NCI-H1694 treated with DMSO at 0.1 percent for 48 hours (cell line): ENCODE measurements around the gene PRXL2A.

Source experiments
- DNase-seq: peaks from one replicate; lab custom pipeline; 2025; lab: John Stamatoyannopoulos, UW

Gene PRXL2A

DNA sequence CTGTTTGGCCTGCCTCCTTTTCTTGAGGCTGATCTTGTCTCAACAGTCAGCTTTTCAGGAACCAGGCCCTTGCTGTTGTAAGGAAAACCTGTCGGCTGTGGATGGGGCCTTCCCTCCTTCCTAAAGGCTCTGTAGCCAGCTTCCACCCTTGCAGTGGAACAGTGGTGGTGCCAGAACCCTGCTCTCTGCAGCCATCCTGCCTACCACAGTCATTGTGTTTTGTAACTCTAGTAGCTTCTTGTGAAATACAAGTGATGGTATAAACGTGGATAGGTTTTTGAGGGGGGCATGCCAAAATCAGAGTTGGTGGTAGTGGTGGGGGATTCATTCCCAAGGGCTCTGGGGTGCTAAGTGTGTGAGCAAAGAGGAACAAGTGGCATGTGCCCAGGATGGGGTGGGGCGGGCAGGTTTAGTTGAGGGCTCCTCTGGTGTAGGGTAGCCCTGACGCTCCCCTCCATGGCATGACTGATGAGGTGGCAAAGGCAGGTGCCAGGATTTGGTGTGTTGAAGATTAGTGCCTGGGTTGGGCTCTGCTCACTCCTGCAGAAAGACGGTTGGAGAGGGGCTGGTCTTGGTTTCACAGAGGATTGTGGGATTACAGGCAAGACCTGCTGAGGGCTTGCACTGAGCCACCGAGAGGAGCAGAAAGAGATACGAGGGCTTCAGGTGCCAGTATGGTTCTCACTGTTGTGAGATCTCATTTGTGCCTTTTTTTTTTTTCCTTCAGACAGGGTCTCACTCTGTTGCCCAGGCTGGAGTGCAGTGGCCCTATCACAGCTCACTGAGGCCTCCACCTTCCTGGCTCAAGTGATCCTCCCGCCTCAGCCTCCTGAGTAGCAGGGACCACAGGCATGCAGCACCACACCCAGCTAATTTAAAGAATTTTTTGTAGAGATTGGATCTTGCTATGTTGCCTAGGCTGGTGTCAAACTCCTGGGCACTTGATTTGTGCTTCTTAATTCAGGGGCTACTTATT is 53.1 kb downstream of the PRXL2A start:
- DNase-seq, result no peak

DNA sequence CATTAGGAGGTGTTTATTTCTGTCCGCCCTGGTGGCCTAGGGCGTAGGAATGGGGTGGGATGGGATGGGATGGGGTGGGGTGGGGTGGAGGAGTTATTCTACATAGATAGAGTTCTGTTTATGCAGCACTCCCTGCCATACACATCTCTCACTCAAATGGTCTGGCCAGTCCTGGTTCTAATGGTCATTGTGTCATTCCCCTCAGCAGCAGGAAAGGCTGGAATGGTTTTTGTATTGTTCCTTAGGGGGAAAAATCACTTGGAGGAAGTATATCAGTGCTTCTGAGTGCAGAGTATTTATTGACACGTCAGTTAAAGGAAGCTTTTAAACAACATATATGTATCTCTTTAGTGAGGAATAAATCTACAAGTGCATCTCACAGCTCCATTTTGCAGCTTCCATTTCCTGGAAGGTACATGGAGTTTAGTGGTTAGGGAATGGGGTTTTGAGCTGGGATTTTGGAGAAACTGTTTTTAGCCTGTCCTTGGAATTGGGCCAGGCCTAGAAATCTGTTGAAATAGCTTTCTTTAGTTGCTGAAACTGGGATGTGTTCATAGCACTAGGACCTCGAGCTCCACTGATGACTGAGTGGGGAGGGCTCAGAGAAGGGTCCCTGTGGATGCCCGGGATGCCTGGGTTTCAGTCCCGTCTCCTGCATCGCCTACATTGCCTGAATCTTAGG is 54.1 kb downstream of the PRXL2A start:
- DNase-seq, result peak; percentile 43

DNA sequence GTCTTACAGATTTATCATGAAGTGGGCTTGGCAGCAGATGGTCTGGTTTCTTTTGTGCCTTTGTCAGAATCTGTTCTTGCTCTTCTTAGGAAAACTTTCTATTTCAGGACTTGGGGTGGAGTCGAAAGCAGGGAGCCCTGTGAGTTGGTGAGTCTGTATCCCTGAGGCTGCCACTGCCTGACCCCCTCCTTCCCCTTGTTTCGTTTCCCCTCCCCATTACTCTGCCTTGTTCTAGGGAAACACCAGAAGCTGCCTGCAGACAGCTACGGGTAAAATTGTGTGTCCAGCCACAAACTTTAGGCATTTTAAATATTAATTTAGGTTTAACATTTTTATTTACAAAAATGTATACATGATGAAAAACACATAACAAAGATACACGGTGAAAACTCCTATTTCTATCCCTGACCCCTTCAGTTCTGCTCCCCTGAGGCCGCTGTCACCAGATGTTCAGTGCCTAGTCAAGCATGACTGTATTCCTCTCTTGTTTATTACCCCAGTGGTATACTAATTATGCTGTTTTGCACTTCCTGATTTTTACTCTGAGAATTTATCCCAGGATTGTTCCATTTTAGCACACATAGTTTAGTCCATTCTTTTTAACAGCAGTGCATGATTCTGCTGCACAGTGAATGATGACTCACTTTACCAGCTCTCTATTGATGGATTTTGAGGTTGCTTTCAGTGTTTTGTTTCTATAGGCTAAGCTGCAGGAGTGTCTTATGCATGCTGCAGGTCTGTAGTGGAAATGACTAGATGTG is 54.8 kb downstream of the PRXL2A start:
- peak; percentile 85 for DNase-seq

DNA sequence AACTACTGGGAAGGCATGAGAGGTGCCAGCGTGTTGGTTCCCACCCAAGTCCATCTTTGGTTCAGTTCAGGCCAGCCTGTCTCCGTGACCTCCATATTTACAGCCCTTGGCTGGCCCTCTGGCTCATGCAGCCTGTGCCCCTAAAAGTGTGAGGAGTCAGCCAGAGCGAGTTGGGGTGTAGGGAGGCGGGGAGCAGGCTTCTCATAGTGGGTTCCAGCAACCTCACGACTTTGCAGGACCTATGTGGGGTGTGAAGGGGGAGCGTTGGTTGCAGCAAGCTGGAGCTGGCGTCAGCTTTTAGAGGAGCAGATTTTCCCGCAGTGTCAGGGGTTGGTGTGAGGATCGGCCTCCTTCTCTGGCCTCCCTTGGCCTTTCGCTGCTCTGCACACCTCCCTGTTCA is 55.5 kb downstream of the PRXL2A start:
- DNase-seq, result no peak

DNA sequence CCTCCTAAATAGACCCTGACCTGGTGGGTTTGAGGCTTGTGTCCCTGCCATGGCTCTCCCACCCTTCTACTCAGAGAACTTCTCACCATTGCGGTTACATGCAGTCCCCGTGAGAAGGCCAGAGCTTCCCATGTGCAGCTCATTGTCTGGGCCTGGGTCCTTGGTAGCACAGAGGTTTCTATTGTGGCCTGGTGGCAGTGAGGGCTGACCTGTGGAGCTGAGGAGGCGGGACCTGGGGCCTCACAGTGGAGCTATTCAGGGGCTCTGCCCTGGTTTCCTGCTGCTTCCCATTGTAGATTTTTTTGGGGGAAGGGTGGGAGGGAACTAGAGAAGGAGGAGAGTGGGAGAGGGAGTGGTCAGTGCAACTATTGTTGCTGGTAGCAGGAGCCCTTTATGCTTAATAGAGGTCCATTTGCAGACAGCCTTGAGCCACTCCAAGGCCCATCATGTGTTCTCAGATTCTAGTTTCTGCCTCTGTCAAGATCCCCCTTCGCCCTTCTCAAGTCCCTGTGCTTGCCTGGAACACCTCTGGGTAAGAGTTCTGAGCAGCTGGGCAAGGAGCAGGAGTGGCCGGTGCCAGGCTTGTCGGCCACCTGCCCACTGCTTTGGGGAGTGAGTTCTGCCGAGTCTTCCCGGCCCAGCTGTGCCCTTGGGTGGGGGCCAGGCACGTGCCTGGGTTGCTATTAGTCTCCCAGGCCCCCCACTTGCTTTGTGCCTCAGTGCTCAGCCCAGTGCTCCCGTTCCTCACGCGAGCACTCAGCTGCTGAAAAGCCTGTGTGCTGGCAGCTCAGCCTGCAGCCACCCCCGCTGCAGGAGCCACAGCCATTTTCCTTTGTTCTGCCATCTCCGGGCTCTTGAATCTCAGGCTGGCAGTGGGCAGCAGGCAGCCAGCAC is 56.5 kb downstream of the PRXL2A start:
- peak; percentile 21 for DNase-seq

DNA sequence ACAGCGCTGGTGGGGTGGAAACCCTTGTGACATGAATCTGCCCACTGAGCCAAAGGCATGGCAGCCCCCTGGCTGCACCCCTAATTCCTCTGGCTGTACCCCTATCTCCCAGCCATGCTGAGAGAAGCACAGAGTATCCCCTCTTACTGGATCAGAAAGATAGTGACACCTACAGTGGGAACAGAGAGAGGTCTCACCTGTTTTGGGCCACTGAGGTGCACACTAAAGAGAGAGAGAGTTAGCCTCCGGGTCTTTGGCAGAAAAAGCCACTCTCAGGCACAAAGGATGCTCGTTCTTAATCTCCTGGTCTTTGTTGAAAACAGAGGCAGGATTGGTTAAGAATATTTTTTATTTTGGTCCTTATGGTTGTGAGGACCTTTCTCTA is 57.1 kb downstream of the PRXL2A start:
- no peak for DNase-seq

DNA sequence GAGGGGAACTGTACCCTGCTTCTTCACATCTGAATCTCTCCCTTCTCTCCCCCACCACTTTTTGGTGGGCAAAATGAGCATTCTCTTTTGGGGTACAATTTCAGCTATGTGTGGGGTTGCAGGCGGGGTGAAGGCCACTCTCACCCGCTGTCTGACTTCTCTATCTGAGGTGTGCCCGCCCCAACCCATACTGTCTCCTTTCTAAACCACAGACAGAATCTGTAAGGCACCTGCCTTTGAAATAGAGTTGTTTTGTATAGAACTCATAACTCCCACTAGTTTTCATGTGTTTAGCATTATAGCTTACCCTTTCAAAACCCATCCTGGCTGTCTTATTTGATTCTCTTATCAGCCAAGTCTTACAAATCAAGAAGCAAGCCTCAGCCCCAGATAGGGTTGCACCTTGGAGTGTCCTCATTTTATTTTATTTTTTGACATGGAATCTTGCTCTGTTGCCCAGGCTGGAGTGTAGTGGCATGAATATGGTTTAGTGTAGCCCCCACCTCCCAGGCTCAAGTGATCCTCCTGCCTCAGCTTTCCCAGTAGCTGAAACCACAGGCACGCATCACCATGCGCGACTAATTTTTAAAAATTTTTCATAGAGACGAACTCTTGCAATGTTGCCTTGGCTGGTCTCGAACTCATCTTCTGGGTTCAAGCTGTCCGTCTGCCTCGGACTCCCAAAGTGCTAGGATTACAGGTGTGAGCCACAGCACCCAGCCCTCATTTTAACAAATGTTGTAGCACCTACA is 57.7 kb downstream of the PRXL2A start:
- DNase-seq, result no peak

DNA sequence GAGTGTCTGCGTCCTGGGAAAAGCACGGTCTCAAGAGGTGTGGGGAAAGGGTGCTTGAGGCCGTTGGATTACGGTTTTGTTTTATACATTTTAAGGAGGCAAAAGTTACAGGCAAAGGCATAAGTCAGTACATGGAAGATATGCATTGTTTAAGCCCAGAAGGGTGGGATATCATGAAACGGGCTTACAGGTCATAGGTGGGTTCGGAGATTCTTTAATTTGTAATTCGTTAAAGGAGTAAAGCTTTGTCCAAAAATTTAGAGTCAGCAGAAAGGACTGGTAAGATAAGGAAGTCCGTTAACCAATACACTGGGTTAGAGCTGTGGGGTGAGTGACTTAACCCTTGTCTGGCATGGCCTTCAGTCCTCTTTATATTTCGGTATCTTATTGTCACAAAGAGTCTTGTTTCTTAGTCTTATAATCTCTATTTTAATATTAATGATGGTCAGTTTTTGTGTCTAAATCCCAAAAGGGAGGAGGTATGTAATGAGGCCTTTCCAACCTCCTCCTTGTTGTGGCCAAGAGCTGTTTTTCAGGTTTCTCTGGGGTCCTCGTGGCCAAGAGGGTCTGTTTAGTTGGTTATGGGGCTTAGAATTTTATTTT is 58.5 kb downstream of the PRXL2A start:
- DNase-seq, result no peak

DNA sequence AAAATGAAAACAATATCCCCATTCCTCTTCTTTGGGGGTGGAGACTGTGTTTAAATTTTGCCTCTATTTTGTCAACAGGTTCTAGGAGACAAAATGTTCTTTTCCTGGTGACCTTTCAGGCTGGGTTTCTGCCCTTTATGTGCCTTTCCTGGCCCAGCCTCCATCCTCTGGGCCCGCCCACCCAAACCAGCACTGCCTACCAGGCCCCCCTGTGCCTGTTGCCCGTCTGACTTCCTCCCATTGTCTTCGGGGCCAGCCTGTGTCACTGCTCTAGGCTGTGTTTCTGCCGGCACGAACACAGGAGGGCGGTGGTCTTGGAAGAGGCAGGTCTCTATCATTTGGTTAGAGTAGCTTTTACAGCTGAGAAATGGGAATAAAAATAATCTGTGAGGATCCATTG is 59.7 kb downstream of the PRXL2A start:
- no peak for DNase-seq

DNA sequence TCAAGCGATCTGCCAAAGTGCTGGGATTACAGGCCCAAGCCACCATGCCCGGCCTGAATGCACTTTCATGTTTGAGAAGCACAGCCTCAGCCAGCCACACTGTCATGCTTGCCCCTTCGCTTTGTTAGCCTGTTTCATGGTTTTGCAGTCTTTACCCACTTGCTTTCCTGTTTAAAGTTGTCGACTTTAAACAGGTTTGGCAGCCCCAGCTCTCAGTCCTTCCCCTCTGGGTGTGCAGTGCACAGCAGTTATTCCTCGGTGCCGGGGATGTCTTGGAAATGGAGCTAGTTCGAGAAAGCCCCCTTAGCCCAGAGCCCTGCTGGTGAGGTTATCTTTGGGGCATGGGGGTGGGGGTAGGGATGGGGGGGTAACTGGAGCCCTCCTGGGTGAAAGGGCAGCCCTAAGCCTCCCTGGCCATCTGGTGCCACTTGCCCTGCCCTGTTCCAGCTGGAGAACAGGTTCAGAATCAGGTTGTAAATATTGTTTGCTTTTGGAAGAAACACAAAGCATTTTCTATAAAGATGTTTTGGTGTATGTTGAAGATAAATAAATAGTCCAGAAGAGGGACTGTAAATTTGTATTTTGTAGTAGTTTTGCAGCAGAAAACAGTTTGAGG is 60.6 kb downstream of the PRXL2A start:
- DNase-seq, result no peak

DNA sequence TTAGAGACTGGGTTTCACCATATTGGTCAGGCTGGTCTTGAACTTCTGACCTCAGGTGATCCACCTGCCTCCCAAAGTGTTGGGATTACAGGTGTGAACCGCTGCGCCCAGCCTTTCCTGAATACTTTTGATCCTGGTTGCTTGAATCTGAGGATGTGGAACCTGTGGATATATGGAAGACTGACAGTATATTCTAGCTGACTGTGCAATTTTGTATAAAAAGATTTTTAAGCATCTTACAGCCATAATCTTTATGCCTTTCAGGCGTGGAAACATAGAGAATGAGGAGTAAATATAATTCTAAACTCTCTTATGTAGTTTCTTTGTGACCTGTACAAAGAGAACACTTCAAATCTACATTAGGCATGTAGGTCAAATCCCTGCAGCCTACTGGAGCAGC is 61.9 kb downstream of the PRXL2A start:
- DNase-seq, result no peak

DNA sequence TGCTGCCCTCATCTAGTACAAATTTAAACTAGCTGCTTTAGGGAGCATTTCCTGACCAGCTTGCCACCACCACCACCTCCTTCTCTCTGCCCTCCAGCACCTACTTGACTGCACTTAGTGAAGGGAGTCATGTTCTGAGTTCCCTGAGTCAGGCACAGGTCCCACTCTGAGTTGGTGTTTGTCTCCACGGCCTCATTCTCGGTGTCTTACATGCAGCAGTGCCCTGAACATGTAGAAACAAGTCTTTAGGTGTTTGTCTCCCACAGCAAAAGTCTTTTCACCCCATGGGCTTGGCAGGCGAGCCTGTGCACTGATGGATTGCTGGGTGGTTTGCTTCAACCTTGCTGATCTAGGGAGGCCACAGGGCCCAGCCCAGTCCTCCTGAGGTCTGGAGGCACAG is 62.6 kb downstream of the PRXL2A start:
- DNase-seq, result no peak

DNA sequence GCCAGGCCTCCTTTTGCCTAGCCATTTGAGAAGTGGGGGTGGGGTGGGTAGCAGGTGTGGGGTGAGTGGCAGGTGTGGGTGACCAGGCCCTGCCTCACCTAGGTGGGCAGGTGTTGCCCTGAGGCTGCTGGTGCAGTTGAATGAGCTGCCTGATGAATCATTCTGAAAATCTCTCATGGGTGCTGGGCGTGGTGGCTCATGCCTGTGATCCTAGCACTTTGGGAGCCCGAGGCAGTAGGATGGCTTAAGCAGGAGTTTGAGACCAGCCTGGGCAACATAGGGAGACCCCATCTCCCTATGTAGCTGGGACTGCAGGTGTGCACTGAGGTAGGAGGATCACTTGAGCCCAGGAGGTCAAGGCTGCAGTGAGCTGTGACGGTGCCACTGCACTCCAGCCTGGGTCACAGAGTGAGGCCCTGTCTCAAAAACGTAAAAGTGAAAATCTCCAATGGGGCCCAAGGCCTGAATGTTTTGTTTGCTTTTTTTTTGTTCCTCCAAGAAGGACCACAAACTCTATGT is 63.4 kb downstream of the PRXL2A start:
- DNase-seq, result no peak

DNA sequence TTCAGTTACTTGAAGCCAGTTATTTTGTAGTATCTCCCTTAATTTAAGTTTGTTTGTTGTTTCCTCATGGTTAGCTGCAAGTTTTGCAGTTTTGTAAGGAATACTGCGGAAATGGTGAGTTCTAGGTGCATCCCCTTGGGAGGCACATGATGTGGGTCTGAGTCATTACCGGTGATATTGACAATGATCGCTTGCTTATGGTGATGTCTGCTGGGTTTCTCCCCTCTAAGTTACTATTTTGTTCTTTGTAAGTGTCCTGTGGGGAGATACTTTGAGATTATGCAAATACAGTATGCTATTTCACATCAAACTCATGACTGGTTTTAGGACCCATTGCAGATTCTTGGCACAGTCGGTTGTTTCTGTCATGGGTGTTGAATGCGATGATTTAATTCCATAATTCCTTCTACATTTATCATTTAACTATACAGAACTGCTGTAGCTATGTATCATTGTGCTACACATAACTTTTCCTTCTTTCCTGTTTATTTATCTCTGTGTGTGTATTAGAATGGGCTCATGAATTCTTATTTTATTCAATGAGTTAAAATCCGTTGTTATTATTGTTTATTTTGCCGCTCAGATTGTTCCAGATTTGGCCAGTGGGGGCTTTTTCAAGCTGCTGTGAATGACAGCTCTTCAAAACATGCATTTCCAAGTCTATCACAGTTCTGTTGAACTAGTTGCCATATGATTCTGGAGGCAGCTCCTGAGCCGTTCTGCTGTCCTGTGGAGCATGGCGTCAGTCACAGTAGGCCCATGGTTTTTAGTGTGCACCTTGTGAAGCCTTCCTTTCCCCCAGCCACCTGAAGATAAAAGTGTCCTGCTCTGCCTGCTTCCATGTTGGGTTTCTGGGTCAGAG is 64.1 kb downstream of the PRXL2A start:
- no peak for DNase-seq

DNA sequence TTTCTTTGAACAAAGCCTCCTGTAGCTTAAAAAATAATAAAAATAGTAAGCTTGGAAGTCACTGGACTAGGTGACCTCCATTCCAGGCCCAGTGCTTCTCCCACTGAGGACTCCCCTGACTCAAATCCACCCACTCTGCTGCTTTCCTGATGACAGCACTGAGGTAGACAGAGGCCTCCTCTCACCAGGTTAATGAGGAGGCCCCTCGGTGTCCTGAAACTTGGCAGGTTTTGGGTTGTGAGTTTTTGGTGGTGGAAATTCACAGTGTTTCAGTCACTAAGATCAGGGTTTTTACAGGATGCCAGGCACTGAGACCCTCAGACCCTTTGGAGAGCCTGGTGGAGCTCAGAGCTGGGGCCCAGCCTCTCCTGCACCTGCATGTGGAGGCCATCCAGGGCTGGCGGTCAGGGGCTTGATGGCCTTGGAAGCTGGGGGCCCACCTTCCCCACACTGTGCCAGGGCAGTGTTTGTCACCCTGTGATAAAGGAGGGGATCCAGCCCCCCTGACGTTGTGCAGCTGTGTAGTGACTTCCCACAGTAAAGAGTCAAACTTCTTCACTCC is 64.8 kb downstream of the PRXL2A start:
- no peak for DNase-seq

DNA sequence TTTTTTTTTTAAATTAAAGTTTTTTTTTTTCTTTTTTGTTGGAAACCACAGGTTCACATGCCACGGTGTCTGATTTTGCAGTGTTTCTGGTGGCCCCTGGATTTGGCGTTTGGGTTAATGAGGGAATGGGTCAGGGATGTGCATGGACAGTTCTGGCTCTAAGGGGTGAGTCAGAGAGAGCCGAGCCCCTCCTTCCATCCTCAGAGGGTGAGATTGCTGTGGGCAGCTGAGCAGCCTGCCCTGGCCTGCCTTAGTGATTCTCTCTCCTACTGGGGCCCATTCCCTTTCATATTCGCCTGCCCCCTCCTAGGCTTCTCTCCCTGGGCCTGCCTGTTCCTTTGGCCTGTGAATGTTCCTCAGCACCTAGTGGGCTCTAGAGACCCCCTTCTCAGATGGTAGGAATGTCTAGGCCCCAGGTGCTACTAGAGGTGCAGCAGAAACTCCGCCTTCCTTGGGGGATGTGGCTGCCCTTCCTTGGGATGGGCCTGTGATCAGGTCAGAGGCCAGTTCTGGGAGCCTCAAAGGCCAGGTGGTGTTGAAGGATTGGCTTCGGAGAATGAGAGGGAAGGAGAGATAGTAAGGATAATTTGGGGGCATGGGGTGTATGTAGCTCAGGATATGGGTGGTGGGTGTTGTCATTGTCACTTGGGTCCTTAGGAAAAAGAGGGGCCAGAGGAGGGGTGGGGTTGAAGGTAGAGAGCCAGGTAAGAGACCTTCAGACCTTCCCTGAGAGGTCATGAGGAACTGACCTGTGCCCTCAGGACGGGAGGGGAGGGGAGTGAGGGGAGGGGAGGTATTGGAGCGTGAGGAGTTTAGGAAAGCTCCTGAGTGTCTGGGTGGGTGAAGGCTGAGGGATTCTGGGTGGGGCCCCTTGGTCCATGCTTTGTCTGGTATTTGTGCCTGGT is 65.6 kb downstream of the PRXL2A start:
- DNase-seq, result no peak

DNA sequence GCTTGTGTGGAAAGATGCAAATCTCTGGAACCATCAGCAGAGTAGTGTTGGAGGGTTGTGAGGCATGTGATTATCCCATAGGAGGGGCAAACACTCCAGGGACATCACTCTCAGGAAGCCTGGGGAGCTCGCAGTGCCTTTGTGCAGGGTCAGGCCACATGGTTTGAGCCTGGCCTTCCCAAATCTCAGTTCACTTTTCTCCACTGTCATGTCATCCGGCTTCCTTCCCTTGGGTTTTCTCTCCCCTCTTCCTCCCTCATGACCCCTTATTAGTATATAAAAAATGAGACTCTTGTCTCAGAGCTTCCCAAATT is 66.2 kb downstream of the PRXL2A start:
- DNase-seq, result no peak

DNA sequence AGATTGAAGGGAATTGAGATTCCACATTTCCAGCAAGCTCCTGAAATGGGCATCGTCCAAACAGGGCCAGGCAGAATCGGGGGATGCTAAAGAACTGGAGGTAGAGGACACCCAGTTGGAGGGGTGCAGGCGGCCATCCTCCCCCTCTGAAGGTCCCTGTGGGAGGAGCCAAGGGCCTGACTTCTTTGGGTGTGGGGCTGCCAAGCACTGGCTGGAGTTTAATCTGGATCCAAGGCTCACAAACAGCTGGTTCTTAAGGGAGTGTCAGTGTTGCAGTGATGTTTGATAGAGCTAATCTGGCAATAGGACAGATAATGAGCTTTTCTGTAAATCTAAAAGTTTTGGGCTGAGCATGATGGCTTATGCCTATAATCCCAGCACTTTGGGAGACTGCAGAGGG is 66.6 kb downstream of the PRXL2A start:
- DNase-seq, result no peak
